ENCODE results near the gene IL31.

DNA sequence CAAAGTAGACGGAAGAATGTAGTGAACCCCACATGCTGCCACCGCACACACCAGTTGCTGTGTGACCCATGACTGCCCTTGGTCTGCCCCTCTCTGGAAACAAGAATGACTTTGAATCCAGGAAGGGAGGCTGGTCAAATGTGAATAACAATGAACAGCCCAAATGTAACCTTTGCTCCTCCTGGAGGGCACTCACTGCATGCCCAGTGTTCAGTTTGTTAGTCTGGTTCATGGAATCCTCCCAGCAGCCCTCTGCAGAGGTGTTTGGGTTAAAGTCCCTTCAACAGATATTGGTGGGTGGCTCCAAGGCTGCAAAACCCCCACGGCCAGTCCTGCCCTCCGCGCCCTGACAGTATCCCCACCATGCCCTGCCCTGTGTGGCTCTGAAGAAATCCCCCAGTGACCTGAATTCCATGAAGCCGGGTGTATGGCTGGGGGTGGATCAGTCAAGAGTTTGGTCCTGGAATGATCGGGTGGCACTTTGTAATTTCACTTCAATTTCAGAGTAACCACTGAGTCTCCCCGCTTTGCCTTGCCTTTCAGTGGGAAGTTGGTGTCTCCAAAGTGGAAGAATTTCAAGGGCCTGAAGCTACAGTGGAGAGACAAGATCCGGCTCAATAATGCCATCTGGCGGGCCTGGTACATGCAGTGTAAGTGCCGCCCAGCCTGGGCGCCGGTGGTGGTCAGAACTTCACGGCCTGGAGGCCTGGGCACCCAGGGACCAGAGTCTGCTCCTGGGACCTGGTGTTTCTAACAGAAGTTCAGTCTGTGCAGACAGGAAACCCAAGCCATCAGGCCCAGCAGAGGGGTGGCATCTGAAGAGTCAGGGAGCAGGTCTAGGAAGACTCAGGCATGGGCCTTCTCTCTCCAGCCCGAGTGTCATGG lies 47.1 kb downstream of the IL31 start:
- TF ChIP-seq, protein P1, sequence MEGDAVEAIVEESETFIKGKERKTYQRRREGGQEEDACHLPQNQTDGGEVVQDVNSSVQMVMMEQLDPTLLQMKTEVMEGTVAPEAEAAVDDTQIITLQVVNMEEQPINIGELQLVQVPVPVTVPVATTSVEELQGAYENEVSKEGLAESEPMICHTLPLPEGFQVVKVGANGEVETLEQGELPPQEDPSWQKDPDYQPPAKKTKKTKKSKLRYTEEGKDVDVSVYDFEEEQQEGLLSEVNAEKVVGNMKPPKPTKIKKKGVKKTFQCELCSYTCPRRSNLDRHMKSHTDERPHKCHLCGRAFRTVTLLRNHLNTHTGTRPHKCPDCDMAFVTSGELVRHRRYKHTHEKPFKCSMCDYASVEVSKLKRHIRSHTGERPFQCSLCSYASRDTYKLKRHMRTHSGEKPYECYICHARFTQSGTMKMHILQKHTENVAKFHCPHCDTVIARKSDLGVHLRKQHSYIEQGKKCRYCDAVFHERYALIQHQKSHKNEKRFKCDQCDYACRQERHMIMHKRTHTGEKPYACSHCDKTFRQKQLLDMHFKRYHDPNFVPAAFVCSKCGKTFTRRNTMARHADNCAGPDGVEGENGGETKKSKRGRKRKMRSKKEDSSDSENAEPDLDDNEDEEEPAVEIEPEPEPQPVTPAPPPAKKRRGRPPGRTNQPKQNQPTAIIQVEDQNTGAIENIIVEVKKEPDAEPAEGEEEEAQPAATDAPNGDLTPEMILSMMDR (IDR thresholded peaks at IDR 0.05; ENCODE audit: low read depth, low read length), result no peak
- no peak for TF ChIP-seq EZH2phosphoT487 (IDR thresholded peaks at IDR 0.05; ENCODE audit: low read depth)

Data from OCI-LY3 (cell line).